ENCODE results near the gene ARFRP1. TPM values are rescaled to one million over a fixed set of nuclear protein-coding genes. Genes with fewer than 3 reads are reported as not detected.

The ARFRP1 gene
- total RNA-seq, 2 donors from 2014 or later, result 35.3 to 76.9 TPM

GRCh38 chr20:63706027-63706695 is 1.6 kb downstream of the ARFRP1 start:
- peak; percentile 57 for DNase-seq
- intact Hi-C loops (cut with DNase I), result loop anchor here (10.0 kb wide), 1 partner anchor 89 kb away; no protein-coding TSS in a partner anchor
- peaks cover 11% of the 10 kb centered on the region for H3K36me3 ChIP-seq

DNA sequence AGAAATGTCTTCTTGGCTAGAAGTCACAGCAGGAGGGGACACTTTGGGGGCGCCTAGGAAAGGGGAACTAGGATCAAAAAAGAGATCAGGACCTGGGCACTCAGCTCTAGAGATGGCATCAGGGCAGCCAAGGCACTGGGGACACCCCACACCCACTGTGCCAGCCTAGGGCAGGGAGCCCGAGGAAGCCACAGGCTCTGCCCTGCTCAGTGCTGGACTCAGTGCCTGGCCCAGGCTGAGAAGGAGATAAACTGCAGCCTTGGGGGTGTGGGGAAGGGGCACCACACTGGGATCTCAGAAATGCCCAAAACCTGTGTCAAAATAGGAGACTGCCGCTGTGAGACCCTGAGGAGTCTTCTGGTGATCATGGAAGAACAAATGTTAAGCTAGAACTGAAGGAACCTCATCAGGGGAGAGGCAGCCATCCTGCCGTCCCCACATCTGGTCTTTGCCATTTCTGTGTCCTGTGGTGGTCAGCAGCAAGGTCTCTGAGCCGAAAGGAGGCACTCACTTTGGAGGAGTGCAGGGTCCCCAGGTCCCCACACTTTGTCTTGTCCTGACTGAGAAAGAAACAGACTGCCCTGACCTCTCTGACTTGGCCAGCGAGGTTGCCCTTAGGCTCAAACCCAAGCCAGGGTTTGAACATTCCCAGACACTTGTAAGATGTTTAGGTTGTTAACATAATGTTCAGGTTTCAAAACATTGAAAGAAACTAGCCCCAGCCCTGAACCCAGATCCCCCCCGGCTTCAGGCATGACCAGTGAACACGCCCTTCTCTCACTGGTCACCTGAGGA is 2.3 kb downstream of the ARFRP1 start:
- intact Hi-C loops (cut with DNase I), result loop anchor here (10.0 kb wide), 1 partner anchor 89 kb away; no protein-coding TSS in a partner anchor
- H3K27ac ChIP-seq, result no peak overlapping the region
- DNase-seq, result no peak
- H3K9me3 ChIP-seq, result no peaks in the 10 kb centered on the region
- TF ChIP-seq CTCF (IDR thresholded peaks at IDR 0.05), result no peak
- no peaks in the 10 kb centered on the region for H3K27me3 ChIP-seq
- H3K36me3 ChIP-seq, result peaks cover 11% of the 10 kb centered on the region
- peaks cover 22% of the 10 kb centered on the region for H3K4me1 ChIP-seq
- H3K4me3 ChIP-seq, result no peak overlapping the region
- no peak overlapping the region for H3K9ac ChIP-seq (ENCODE audit: low read depth in 2 of 2, low read length in 2 of 2)

More at GRCh38 chr20:63706027-63706695, 1.6 kb downstream of the ARFRP1 start:
- H3K4me1 ChIP-seq, result peaks cover 22% of the 10 kb centered on the region
- peak overlapping the region; percentile 99 for H3K4me3 ChIP-seq
- no peak for TF ChIP-seq CTCF (IDR thresholded peaks at IDR 0.05)
- peak overlapping the region; percentile 42 to 92 for H3K9ac ChIP-seq (ENCODE audit: low read depth in 2 of 2, low read length in 2 of 2)
- no peaks in the 10 kb centered on the region for H3K27me3 ChIP-seq
- H3K9me3 ChIP-seq, result no peaks in the 10 kb centered on the region
- H3K27ac ChIP-seq, result peak overlapping the region; percentile 91

- Histone ChIP-seq H3K27ac (no peak overlapping the region), H3K36me3 (peaks cover 11% of the 10 kb centered on the region), H3K9me3 (no peaks in the 10 kb centered on the region), H3K27me3 (no peaks in the 10 kb centered on the region), H3K4me1 (peaks cover 22% of the 10 kb centered on the region), H3K9ac (ENCODE audit: low read depth in 2 of 2, low read length in 2 of 2) (no peak overlapping the region), H3K4me3 (no peak overlapping the region)
- intact Hi-C loops (cut with DNase I), result loop anchor here (10.0 kb wide), 1 partner anchor 90 kb away; no protein-coding TSS in a partner anchor
- no peak for TF ChIP-seq CTCF (IDR thresholded peaks at IDR 0.05)
- no peak for DNase-seq
These were observed 3.0 kb downstream of the ARFRP1 start for GRCh38 chr20:63704749-63705117.

DNA sequence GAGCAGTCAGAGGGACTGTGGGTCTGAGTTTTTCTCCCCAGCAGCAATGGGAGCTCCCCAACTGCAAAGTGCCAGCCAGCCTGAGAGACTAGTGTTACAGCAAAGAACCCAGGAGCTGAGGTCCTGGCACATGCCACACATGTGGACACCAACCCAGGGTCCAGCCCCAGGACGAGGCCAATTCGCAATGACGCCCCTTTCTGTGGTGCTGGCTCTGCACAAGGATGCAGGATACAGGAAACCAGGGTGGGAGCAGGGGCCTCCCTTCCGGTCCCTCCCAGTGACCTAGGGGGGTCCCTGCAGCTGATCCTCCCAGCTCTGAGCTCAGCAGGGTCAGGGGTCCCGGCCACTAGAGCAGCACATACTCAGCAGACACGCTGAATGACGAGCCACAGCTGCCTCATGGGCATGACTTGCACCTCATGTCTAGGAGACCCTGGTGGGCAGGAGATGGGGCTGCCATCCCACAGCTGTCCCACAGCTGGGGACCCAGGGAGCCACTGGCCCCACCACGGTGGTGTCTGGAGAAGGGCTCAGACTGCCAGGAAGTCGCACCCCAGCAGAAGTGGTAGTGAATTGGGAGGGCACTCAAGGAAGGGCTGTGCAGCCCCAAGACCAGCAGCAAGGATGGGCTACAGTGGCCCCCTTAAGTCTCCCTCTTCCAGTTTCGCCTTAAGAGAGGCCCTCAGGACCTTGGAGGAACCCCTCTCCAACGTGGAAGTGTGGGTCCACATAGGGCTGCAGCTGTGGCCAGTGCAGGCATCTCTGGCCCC is 3.6 kb downstream of the ARFRP1 start:
- intact Hi-C loops (cut with DNase I), result loop anchor here (10.0 kb wide), 1 partner anchor 91 kb away; no protein-coding TSS in a partner anchor
- H3K4me3 ChIP-seq, result no peak overlapping the region
- H3K27ac ChIP-seq, result no peak overlapping the region
- peaks cover 11% of the 10 kb centered on the region for H3K36me3 ChIP-seq
- H3K27me3 ChIP-seq, result no peaks in the 10 kb centered on the region
- H3K9ac ChIP-seq (ENCODE audit: low read depth in 2 of 2, low read length in 2 of 2), result no peak overlapping the region
- peaks cover 18% of the 10 kb centered on the region for H3K4me1 ChIP-seq
- no peak for DNase-seq
- no peak for TF ChIP-seq CTCF (IDR thresholded peaks at IDR 0.05)
- no peaks in the 10 kb centered on the region for H3K9me3 ChIP-seq

DNA sequence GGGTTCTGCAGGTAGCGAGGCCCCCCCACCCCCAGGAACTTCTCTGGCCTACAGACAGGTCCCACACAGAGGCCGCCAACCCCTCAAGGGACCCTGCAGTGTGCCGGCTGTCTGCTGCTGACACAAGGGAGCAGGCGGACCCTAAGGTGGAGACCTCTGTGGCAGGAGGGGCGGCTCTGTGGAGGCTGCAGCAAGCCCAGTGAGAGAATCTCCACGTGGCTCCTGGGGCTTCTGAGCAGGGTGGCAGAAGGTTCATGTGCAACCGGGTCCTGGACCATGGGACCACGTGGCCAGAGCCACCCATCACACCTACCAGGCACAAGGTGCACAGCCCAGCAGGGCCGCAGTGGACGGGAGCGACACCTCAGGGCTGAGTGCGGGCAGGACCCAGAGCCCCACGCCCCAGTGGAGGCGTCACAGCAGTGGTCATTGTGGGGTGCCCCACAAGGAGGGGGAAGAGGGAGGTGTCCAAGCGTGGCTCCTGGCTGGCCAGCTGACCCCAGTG is 4.3 kb downstream of the ARFRP1 start:
- DNase-seq, result no peak
- intact Hi-C loops (cut with DNase I), result loop anchor here (10.0 kb wide), 1 partner anchor 91 kb away; no protein-coding TSS in a partner anchor

More for the DNA sequence above, 4.3 kb downstream of the ARFRP1 start:
- Histone ChIP-seq H3K9ac (ENCODE audit: low read depth in 2 of 2, low read length in 2 of 2) (no peak overlapping the region), H3K27ac (no peak overlapping the region), H3K4me1 (peaks cover 16% of the 10 kb centered on the region), H3K4me3 (no peak overlapping the region), H3K27me3 (no peaks in the 10 kb centered on the region), H3K9me3 (no peaks in the 10 kb centered on the region), H3K36me3 (peaks cover 11% of the 10 kb centered on the region)
- TF ChIP-seq CTCF (IDR thresholded peaks at IDR 0.05), result no peak
